ENCODE measurements around the gene MRPS34. TPM values are rescaled to one million over a fixed set of nuclear protein-coding genes. Genes with fewer than 3 reads are reported as not detected.

Gene MRPS34
- total and polyA plus RNA-seq, 4 donors: 40.1 to 110 (median 100) TPM

DNA sequence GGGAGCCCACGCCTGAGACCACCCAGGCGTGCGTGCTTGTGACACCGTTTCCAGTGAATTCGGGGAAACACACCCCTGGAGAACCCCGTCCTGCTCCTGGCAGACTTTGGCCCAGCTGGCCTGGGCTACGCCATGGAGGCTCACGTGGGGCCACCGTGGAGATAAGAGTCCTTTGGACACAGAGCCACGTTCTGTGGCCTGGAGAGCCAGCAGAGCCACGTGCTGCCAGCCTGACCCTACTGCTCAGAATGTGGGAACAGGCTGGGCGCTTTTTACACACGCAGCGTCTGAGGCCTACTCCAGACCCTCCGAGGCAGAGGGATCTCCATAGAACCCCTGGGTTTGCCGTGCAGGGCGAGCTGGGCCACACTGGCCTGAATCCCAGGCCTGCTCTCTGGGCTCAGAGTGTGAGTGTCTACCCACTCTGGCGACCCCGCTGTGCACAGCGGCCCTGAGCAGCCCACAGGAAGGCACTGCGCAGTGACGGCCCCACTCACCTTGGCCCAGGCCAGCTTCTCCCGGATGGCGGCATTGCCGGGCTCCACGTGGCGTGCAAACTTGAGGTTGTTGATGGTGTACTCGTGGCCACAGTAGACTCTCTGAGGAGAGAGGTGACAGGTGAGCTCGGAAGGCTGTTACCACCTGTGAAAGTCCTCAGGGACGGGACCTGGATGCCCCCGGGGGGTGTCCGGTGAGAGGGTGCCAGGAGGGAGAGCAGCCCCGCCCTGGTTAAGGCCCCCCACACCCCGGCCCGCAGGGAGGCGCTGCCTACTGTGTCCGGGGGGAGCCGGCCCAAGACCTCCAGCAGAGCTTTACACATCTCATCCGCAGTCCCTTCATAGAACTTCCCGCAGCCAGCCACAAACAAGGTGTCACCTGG, 43.7 kb upstream of the MRPS34 start:
- H3K27me3 ChIP-seq (ENCODE audit: control insufficient read depth in 3 of 3, insufficient read depth in 3 of 3, low read length in 2 of 3): no peaks in the 10 kb centered on the region
- H3K9me3 ChIP-seq (ENCODE audit: control insufficient read depth in 4 of 4, insufficient read depth in 3 of 4, low read length in 3 of 4): no peaks in the 10 kb centered on the region
- H3K27ac ChIP-seq (ENCODE audit: low read depth in 1 of 2, low read length in 1 of 2): no peak overlapping the region
- DNase-seq (no peak), ATAC-seq (ENCODE audit: insufficient read depth, low FRiP score) (no peak)
- peaks cover 0 to 49% (median 8%) of the 10 kb centered on the region in 4 donors for H3K36me3 ChIP-seq (ENCODE audit: control insufficient read depth in 4 of 4, insufficient read depth in 4 of 4, low read length in 4 of 4)
- H3K9ac ChIP-seq (ENCODE audit: insufficient read depth in 1 of 2, low read length in 2 of 2): no peak overlapping the region
- no peak for TF ChIP-seq CTCF (IDR thresholded peaks at IDR 0.05; ENCODE audit: control extremely low read depth, extremely low read depth)
- 95 to 97% methylated on average over 39 to 40 of the region's 40 CpGs for WGBS, 2 donors
- peaks cover 0 to 13% (median 0%) of the 10 kb centered on the region in 5 donors for H3K4me1 ChIP-seq (ENCODE audit: control insufficient read depth in 5 of 5, insufficient read depth in 5 of 5, low read length in 5 of 5)
- no peak overlapping the region for H3K4me3 ChIP-seq

GRCh38 chr16:1815461-1815860, 42.5 kb upstream of the MRPS34 start:
- Histone ChIP-seq H3K27ac (ENCODE audit: low read depth in 1 of 2, low read length in 1 of 2) (no peak overlapping the region), H3K9me3 (ENCODE audit: control insufficient read depth in 4 of 4, insufficient read depth in 3 of 4, low read length in 3 of 4) (no peaks in the 10 kb centered on the region), H3K4me1 (ENCODE audit: control insufficient read depth in 5 of 5, insufficient read depth in 5 of 5, low read length in 5 of 5) (peaks cover 0 to 13% (median 0%) of the 10 kb centered on the region in 5 donors), H3K36me3 (ENCODE audit: control insufficient read depth in 4 of 4, insufficient read depth in 4 of 4, low read length in 4 of 4) (peaks cover 0 to 44% (median 5%) of the 10 kb centered on the region in 4 donors), H3K27me3 (ENCODE audit: control insufficient read depth in 3 of 3, insufficient read depth in 3 of 3, low read length in 2 of 3) (no peaks in the 10 kb centered on the region), H3K4me3 (no peak overlapping the region), H3K9ac (ENCODE audit: insufficient read depth in 1 of 2, low read length in 2 of 2) (no peak overlapping the region)
- DNase-seq: no peak
- ATAC-seq (ENCODE audit: insufficient read depth, low FRiP score): no peak
- WGBS, 2 donors: 91 to 92% methylated on average over 11 of the region's 11 CpGs
- TF ChIP-seq CTCF (IDR thresholded peaks at IDR 0.05; ENCODE audit: control extremely low read depth, extremely low read depth): no peak

DNA sequence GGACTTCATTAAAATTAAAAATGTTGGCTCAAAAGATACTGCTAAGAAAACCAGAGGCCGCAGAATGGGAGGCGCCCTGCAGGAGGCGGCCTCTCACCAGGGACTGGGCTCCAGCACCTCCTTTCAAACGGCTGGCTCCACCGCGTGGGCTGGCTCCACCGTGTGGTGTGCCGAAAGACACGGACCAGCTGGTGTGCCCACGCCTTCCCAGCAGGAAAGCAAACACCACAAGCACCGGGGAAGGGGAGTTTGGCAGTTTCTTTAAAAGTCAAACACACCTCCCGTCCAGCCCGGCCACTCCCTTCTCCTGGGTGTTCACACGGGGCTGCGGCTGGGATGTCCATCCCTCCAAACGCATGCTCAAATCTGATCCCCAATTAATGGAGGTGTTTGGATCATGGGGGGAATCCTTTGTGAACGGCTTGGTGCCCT, 39.8 kb upstream of the MRPS34 start:
- no peak overlapping the region for H3K9ac ChIP-seq (ENCODE audit: insufficient read depth in 1 of 2, low read length in 2 of 2)
- H3K27me3 ChIP-seq (ENCODE audit: control insufficient read depth in 3 of 3, insufficient read depth in 3 of 3, low read length in 2 of 3): no peaks in the 10 kb centered on the region
- no peak overlapping the region for H3K27ac ChIP-seq (ENCODE audit: low read depth in 1 of 2, low read length in 1 of 2)
- peaks cover 2 to 43% (median 5%) of the 10 kb centered on the region in 4 donors for H3K36me3 ChIP-seq (ENCODE audit: control insufficient read depth in 4 of 4, insufficient read depth in 4 of 4, low read length in 4 of 4)
- no peaks in the 10 kb centered on the region for H3K9me3 ChIP-seq (ENCODE audit: control insufficient read depth in 4 of 4, insufficient read depth in 3 of 4, low read length in 3 of 4)
- ATAC-seq (ENCODE audit: insufficient read depth, low FRiP score) (peak; percentile 89), DNase-seq (peak; percentile 91 to 94 (median 92))
- H3K4me1 ChIP-seq (ENCODE audit: control insufficient read depth in 5 of 5, insufficient read depth in 5 of 5, low read length in 5 of 5): peaks cover 0 to 13% (median 0%) of the 10 kb centered on the region in 5 donors
- 25 to 30% methylated on average over 17 of the region's 17 CpGs for WGBS, 2 donors
- no peak overlapping the region for H3K4me3 ChIP-seq
- TF ChIP-seq CTCF (IDR thresholded peaks at IDR 0.05; ENCODE audit: control extremely low read depth, extremely low read depth): peak; percentile 30

Data from lung (tissue), 12 donors.